ENCODE measurements around the gene MTCP1.

Gene MTCP1

GRCh38 chrX:155053656-155054055 is 17.3 kb downstream of the MTCP1 start:
- no peak for DNase-seq (ENCODE audit: low spot score)

GRCh38 chrX:155052738-155053498 is 18.0 kb downstream of the MTCP1 start:
- DNase-seq (ENCODE audit: low spot score): no peak

- peak; percentile 28 for DNase-seq (ENCODE audit: low spot score)
These were observed 21.8 kb downstream of the MTCP1 start for GRCh38 chrX:155048977-155049619.

GRCh38 chrX:155046811-155047528 is 24.0 kb downstream of the MTCP1 start:
- DNase-seq (ENCODE audit: low spot score): no peak

- DNase-seq (ENCODE audit: low spot score): no peak
These were observed 24.7 kb downstream of the MTCP1 start for GRCh38 chrX:155046129-155046810.

- no peak for DNase-seq (ENCODE audit: low spot score)
These were observed 35.2 kb downstream of the MTCP1 start for GRCh38 chrX:155035688-155036087.

- no peak for DNase-seq (ENCODE audit: low spot score)
These were observed 39.3 kb downstream of the MTCP1 start for GRCh38 chrX:155031657-155032056.

GRCh38 chrX:155028877-155029291 is 42.1 kb downstream of the MTCP1 start:
- no peak for DNase-seq (ENCODE audit: low spot score)

GRCh38 chrX:155028129-155028528 is 42.8 kb downstream of the MTCP1 start:
- DNase-seq (ENCODE audit: low spot score): no peak

GRCh38 chrX:155027509-155028066 is 43.3 kb downstream of the MTCP1 start:
- DNase-seq (ENCODE audit: low spot score): peak; percentile 23

- peak; percentile 89 for DNase-seq (ENCODE audit: low spot score)
These were observed 44.0 kb downstream of the MTCP1 start, which contains the start of gene FUNDC2 for GRCh38 chrX:155026727-155027508. TSS of gene FUNDC2 (plus strand) at chrX:155026844. CDS start at chrX:155026939, 95 bp downstream.

- no peak for DNase-seq (ENCODE audit: low spot score)
These were observed 44.6 kb downstream of the MTCP1 start for GRCh38 chrX:155026420-155026726.

GRCh38 chrX:155023907-155024833 is 46.8 kb downstream of the MTCP1 start:
- no peak for DNase-seq (ENCODE audit: low spot score)

GRCh38 chrX:155022585-155022984 is 48.4 kb downstream of the MTCP1 start, which contains the start of gene F8:
TSS of gene F8 (minus strand) at chrX:155022723. CDS start at chrX:155022552, 171 bp downstream.
- DNase-seq (ENCODE audit: low spot score): no peak

GRCh38 chrX:155020591-155020990 is 50.3 kb downstream of the MTCP1 start:
- no peak for DNase-seq (ENCODE audit: low spot score)

Measured in AG08396 (cell line).